ENCODE measurements around the gene CACNB2.

Gene CACNB2

GRCh38 chr10:18230794-18231193, 90.6 kb downstream of the CACNB2 start:
- DNase-seq (ENCODE audit: low read depth), result peak; percentile 49

- no peak for DNase-seq (ENCODE audit: low read depth)
Measured at GRCh38 chr10:18231480-18231879, 91.3 kb downstream of the CACNB2 start.

DNA sequence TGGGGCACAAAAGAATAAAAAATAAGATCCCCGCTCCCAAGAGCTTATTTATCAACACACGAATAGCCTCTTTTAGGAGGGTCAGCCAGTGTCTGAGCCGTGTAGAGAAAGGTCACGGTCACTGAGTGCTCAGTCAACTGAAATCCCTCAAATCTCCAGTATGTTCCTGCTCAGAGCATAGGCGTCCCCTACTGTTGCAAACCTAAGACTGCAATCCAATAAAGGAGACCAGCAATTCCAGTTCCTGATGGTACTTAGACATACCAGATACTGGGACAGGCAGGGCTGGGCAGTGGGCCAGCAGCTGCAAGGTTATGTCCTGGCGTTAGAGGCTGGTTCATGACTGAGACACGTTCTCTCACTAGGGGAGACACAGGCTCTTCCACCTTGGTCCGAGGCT, 93.6 kb downstream of the CACNB2 start:
- no peak for DNase-seq (ENCODE audit: low read depth)

DNA sequence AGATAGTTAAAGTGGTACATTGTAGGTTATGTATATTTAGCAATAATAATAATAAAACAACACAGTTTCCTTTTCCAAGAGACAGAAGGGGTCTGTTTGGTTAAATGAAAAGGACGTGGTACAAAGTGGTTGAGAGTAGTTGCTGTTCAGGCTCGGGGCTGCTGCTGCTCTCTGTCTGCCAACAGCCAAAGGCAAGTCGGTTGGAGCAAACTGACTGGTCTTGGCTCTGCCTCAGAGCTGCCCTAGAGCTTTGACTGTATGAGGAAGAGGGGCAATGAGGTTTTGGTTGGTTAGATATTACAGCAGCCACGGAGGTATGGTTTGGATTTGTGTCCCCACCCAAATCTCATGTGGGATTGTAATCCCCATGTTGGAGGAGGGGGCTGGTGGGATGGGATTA, 95.3 kb downstream of the CACNB2 start:
- no peak for DNase-seq (ENCODE audit: low read depth)

DNA sequence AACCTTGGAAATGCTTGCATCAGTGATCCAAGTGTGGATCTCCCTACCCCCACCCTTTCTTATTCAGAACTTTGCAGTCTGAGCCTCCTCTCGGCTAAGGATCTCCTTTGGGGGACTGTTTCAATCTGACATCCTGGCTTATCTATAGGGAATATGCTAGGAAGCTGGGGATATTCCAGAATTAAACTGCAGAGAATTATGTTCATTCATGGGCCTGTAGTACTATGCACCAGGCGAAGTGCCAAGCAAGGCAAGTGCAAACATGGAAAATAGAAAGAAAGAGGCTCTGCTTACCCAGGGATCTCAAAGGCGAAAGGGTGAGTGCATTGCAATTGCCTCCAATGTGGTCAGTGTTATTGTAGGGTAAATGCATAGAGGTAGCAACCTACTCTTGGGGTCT, 96.5 kb downstream of the CACNB2 start:
- DNase-seq (ENCODE audit: low read depth), result no peak

- peak; percentile 67 for DNase-seq (ENCODE audit: low read depth)
Measured at GRCh38 chr10:18238870-18239485, 98.8 kb downstream of the CACNB2 start.

- DNase-seq (ENCODE audit: low read depth), result peak; percentile 87
Measured at GRCh38 chr10:18240185-18240882, 100.1 kb downstream of the CACNB2 start.

- DNase-seq (ENCODE audit: low read depth), result no peak
Measured at GRCh38 chr10:18246967-18247366, 106.7 kb downstream of the CACNB2 start.

DNA sequence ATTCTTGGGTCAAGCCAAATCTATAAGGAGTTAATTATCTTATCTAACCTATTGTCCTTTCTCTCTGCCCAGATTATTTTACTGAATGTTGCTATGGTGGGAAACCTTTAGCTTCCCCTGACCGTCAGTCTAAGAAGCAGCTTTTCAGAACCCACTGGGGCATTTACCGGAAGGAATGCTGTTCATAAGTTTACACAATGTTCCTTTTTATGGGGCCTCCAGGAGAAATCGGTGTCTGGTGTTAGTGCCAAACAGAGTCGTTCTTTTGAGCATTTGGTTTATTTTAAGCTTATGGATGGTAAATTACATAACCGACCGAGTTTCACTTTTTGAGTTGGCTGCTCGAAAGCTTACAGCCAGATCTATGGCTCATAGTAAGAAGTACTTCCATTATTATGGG, 111.9 kb downstream of the CACNB2 start:
- DNase-seq (ENCODE audit: low read depth), result no peak

- peak; percentile 76 for DNase-seq (ENCODE audit: low read depth)
Measured at GRCh38 chr10:18254086-18254485, 113.9 kb downstream of the CACNB2 start.

- no peak for DNase-seq (ENCODE audit: low read depth)
Measured at GRCh38 chr10:18254692-18255091, 114.5 kb downstream of the CACNB2 start.

DNA sequence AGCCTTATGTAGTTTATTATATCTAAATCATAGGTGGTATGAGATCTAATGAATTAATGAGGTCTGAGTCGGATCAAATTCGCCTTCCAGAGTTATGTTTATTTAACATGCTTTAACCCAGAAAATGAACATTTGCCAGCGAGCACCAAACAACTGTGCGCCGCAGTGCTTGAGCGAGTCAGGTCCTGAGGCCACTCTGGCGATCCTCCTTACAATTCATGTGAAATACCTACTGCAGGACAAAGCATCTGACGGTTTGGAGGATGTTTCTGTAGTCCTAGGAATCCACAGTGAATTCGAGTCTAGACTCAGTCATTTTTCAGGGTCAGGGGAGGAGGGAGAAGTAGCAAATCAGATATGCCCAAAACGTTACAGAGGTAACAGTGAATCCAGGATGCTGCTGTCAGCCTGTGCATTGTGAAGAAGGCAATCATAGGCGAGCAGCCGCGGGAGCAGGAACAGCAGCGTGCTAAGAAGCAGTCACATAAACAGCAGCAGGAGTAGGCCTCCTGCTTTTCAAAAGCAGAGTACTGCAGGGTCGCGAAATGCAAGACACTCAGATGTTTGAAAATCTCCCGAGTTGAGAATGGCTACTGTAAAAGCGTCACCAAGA, 120.2 kb downstream of the CACNB2 start:
- no peak for DNase-seq (ENCODE audit: low read depth)

- DNase-seq (ENCODE audit: low read depth), result no peak
Measured at GRCh38 chr10:18261063-18261610, 120.9 kb downstream of the CACNB2 start.

- no peak for DNase-seq (ENCODE audit: low read depth)
Measured at GRCh38 chr10:18261768-18262231, 121.6 kb downstream of the CACNB2 start.

GRCh38 chr10:18264466-18265050, 124.3 kb downstream of the CACNB2 start:
- DNase-seq (ENCODE audit: low read depth), result no peak

DNA sequence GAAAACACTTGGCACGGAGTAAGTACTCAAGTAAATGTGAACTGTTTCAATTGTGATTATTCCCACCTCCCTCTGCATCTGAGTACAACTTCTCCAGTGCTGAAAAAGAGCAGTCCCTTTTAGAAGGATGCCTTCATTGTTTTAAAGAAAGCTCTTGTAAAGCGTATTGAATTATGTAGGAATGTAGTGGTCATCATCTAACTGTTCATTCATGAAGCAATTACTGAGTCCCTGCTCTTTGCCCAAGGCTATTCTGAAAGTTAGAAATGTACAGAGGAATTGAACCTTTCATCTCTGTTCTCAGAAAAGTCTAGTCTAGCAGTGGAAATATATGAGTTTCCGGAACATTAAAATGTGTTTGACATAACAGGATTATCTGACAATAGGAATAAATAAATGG, 127.8 kb downstream of the CACNB2 start:
- no peak for DNase-seq (ENCODE audit: low read depth)

- no peak for DNase-seq (ENCODE audit: low read depth)
Measured at GRCh38 chr10:18271491-18271890, 131.3 kb downstream of the CACNB2 start.

DNA sequence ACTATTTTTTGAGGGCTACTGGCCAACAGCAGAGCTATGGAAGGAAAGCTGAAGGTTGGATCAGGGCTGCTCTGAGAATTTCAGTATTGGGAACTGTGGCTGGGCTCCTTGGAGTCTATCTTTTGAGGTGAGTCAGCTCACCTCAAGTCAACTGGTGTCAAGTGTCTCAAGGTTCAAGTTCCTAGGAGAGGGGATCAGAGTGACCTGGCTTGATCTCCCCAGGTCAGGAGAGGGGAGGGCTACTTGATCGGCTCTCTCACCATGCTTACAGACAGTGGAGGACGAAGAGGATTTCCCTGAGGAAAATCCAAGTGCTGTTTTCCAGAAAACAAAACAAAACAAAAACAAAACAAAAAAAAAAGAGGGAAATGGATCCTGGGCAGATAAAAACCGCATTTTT, 132.8 kb downstream of the CACNB2 start:
- no peak for DNase-seq (ENCODE audit: low read depth)

- no peak for DNase-seq (ENCODE audit: low read depth)
Measured at GRCh38 chr10:18278181-18278580, 138.0 kb downstream of the CACNB2 start.

- peak; percentile 41 for DNase-seq (ENCODE audit: low read depth)
Measured at GRCh38 chr10:18279173-18279572, 138.9 kb downstream of the CACNB2 start.

GRCh38 chr10:18282094-18282493, 141.9 kb downstream of the CACNB2 start:
- no peak for DNase-seq (ENCODE audit: low read depth)

GRCh38 chr10:18290651-18291313, 150.6 kb downstream of the CACNB2 start:
- no peak for DNase-seq (ENCODE audit: low read depth)

Measured in fibroblast of gingiva (primary cell).